GM21737 (cell line): Measurements from ENCODE around the gene SLC25A23.
"Not testable (repeated sequence)": the region's sequence is repeated elsewhere in the genome, so short reads cannot be mapped to it uniquely, and the experiment has no call there.

Source experiments
- ATAC-seq: cut with Tn5 transposase; IDR thresholded peaks from one replicate; pipeline ENCODE4 v1.9.1; 2021; ENCODE audit warnings: mild to moderate bottlenecking, moderate library complexity; ENCODE audit not compliant: unreplicated experiment

Gene SLC25A23

DNA sequence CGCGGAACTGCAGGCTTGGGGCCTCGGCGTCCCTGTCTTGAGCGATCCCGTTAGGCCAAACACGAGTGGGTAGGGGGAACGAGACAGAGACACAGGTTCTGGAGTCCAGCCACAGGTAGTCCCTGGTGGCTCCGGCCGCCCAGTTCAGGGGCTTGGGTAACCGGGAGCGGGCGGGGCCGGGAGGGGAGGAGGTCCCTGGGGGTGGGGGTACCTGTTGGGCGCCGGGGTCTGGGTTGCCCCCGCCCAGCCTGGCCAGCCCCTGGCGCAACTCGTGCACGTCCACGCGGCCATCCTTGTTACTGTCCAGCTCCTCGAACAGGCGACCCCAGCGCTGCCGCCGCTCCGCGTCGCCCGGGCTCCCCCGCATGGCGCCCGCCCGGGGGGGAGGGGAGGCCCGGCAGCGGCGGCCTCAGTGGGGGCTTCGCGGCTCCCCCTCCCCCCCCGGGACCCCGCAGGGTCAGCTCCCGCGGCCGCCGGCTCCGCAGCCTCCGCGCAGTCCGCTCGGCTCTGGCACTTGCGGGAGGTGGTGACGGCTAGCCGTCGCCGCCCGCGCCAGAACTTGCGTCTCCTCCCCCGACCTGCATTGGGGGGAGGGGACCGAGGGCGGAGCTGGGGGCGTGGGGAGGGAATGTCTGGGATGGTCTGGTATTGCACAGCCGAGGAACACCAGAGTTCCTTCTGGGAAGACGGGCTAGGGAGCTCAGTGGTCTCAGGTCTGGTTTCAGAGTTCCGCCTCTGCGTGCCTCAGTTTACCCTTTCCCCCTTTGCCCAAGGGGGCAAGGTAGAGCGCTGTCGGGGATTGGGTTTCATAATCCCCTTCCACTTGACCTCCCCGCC lies at the start of gene SLC25A23:
Gene SLC25A23, minus strand, starts transcription at position 531 of the 837 bp plus-strand sequence. Its CDS starts 164 bp downstream, at position 367.
- ATAC-seq: peak; percentile 27

GRCh38 chr19:6508028-6508771 lies 48.6 kb upstream of the SLC25A23 start:
- ATAC-seq: not testable (repeated sequence)

- no peak for ATAC-seq
Observed at GRCh38 chr19:6503407-6504201, 44.0 kb upstream of the SLC25A23 start.

DNA sequence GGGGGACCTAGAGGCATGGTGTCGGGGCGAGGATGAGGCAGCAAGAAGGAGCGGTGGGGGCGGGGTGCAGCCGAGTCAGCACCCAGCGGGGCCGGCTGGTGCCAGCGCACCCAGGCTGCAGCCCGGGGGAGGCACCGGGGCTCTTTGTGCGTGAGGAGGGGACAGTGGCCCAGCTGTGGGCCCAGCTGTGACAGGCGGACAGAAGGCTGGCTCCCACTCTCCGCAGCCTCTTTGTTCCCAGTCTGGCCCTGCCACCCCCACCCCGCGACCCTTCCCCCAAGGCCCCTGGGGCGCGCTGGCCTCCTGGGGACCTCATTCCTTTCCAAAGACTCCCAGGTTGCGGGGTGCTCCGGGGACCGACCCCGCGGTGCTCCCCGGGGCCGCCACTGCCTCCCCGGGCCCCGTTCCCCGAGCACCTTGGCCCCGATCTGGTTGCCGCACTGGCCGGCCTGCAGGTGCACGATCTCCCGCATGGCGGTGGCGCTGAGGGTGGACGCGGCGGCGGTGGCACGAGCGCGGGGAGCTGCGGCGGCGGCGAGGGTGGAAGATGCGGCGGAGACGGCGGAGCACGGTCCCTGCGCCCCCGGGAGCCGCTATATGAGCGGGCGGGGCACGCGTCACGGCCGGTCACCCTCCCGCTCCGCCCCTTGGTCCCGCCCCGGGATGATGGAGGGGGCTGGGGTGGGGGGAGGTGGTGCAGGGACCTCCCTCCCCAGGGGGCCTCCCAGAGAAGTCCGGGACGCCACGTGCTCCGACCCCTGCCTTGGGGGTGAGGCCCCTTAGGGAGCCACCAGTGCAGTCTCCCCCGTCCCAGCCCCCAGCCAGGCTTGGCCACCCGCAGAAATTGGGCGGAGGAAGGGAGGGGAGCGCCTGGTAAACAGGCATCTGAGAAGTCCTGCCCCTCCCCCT lies 42.4 kb upstream of the SLC25A23 start, which contains the start of gene TUBB4A:
Gene TUBB4A, minus strand, starts transcription at position 570 of the 909 bp plus-strand sequence. Its CDS starts 97 bp downstream, at position 473.
- ATAC-seq: no peak

GRCh38 chr19:6500837-6501739 lies 41.5 kb upstream of the SLC25A23 start:
- ATAC-seq: no peak

GRCh38 chr19:6499052-6499790 lies 39.6 kb upstream of the SLC25A23 start:
- ATAC-seq: no peak

DNA sequence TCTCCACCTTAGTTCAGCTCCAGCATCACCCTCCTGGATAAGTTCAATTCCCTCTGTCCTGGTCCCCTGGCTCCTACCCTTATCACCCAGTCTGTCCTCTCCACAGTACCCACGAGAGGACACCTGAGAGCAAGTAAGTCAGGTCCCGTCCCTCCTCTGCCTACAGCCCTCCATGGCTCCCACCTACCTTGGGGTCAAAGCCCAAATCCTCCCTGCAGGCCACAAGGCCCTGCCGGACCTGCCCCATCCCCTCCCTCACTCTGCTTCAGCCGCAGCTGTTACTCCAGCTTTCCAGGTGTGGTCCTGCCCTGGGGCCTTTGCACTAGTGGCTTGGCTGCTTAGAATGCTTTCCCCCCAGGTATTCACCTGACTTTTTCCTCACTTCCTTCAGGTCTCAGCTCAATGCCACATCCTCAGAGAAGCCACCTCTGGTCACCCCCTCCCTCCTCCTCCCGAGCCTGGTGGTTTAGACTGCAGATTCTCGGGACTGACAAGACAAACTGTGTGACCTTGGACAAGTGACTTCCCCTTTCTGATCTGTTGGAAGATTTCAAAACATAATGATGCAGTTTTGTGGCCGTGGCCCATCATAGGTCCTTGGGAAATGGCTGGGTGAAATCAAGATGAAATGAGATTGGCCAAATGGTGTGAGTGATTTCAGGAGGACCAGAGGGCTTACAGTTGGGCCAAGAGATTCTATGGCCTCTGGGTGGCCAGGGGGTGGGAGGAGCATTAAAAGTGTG lies 38.9 kb upstream of the SLC25A23 start:
- ATAC-seq: no peak

DNA sequence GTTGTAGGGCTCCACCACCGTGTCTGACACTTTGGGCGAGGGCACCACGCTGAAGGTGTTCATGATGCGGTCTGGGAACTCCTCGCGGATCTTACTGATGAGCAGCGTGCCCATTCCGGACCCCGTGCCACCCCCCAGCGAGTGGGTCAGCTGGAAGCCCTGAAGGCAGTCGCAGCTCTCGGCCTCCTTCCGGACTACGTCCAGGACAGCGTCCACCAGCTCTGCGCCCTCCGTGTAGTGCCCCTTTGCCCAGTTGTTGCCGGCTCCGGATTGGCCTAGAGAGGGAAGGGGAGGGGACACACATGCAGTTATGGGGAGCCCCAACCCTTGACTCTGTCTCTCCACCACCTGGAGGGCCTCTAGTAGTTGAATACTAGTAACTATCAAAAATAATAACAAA lies 36.4 kb upstream of the SLC25A23 start:
- ATAC-seq: no peak

- no peak for ATAC-seq
Observed at GRCh38 chr19:6494438-6495036, 34.9 kb upstream of the SLC25A23 start.

DNA sequence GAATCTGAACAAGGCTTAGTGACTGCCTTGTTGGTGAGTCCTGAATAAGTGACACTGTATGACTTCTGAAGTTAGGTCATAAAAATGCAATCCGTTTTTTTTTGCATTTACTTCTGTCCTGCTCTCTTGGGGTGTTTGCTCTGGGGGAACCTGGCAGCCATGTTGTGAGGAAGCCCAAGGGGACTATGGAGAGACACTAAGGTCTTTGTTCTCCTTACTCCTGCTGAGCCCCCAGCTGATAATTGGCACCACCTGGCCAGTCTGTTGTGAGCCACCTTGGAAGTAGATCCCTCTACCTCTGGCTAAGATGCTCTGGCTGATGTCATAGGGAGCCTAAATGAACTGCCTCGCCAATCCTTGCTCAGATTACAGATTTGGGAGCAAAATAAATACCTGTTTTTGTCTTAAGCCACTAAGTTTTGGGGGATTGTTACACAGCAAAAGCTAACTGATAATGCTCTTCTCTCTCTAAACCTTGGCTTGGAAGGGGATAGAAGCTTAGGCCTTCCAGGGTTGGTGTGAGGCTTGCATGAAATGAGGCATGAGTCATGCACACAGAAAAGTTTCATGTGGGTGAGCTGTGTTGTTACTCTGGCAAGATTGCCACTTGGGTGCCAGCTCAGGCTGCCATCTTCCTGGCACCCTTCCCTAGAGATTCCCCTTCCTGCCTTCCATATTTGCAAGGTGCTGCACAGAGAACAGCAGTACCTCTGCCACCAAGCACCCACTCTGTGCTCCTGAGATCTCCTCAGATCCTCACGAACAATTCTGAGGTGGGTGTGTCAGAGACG lies 32.4 kb upstream of the SLC25A23 start:
- ATAC-seq: no peak

DNA sequence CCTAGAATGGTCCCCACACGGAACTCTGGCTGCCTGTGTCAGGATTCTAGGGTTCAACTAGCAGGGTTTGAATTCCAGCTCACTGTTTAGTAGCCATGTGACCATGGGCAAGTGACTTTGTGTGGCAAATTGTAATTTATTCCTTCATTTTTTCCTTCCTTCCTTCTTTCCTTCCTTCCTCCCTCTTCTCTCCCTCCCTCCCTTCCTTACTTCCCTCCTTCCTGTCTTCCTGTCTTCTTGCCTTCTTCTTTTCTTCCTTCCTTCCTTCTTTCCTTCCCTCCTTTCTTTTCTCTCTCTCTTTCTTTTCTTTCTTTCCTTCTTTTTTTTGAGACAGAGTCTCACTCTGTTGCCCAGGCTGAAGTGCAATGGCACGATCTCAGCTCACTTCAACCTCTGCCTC lies 30.5 kb upstream of the SLC25A23 start:
- ATAC-seq: no peak

DNA sequence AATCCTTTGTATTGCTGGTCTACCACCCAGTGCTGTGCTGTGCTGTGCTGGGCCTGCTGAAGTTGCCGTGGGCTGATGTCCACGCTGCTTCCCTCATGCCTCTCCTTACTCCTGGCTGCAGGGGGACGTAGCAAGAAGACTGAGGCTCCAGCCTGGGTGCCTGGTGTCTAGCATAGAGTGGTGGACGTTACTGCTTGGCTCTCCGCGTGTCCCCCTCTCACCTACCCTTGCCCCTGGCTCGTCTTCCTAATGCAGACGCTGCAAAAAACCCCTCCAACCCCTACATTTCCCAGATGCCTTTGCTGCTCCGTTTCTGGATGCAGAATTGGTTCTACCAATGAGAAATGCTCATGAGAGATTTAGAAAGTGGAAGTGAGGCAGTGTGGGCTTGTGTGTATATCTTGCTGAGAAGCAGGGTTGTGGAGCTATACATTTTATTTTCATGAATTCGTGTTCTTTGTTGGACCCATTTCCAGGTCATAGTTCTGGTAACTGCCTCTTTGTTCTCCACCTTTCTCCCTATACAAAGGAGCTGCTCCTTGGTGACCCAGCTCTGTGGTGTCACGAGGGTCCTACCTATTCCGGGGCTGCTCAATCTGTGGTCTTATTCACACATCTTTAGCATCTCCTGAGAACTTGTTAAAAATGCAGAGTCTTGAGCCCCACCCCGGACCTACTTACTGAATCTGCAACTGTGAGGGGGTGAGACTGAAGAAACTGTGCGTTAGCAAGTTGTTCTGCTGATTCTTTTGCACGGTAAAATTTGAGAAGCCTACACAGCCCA lies 29.9 kb upstream of the SLC25A23 start:
- no peak for ATAC-seq

DNA sequence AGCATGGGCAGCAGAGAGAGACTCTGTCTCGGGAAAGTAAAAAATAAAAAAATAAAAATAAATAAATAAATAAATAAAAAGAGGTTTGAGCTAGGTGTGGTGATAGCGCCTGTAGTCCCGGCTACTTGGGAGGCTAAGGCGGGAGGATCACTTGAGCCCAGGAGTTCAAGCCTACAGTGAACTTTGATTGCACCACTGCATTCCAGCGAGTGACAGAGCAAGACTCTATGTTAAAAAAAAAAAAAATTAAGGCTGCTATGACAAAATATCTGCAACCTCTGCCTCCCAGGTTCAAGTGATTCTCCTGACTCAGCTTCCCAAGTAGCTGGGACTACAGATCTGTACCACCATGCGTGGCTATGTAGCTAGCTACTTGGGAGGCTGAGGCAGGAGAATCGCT lies 25.2 kb upstream of the SLC25A23 start:
- ATAC-seq: no peak

GRCh38 chr19:6484230-6484629 lies 24.6 kb upstream of the SLC25A23 start:
- ATAC-seq: no peak

- no peak for ATAC-seq
Observed at GRCh38 chr19:6483235-6483634, 23.6 kb upstream of the SLC25A23 start.

DNA sequence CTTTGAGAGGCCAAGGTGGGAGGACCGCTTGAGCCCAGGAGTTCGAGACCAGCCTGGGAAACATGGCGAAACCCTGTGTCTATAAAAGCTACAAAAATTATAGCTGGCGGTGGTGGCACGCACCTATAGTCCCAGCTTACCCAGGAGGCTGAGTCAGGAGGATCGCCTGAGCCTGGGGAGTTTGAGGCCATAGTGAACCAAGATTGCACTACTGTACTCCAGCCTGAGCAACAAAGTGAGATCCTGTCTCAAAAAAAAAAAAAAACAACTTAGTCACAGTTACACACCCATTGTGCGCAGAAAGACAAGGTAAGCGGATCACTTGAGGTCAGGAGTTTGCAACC lies 22.7 kb upstream of the SLC25A23 start:
- no peak for ATAC-seq
